ENCODE data around the gene PLSCR3. TPM values are rescaled to one million over a fixed set of nuclear protein-coding genes. Genes with fewer than 3 reads are reported as not detected.
"Not testable (repeated sequence)": the region's sequence is repeated elsewhere in the genome, so short reads cannot be mapped to it uniquely, and the experiment has no call there.

The PLSCR3 gene
- total RNA-seq, 1 experiment from 2014 or later: 36.7 TPM

DNA sequence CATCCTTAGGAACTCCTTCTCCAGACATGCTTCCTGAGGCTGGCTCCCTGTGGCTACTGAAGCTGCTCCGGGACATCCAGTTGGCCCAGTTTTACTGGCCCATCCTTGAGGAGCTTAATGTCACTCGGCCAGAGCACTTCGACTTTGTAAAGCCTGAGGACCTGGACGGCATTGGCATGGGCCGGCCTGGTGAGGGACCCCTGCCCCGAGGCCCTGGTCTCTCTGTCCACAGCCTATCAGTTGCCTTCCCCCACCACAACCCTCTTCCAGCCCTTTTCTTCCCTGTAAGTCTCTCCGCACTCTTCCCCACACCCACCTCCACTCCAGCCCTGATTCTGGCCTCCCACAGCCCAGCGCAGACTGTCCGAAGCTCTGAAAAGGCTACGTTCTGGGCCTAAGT is 11.4 kb downstream of the PLSCR3 start:
- no peak for DNase-seq (ENCODE audit: low read depth)

DNA sequence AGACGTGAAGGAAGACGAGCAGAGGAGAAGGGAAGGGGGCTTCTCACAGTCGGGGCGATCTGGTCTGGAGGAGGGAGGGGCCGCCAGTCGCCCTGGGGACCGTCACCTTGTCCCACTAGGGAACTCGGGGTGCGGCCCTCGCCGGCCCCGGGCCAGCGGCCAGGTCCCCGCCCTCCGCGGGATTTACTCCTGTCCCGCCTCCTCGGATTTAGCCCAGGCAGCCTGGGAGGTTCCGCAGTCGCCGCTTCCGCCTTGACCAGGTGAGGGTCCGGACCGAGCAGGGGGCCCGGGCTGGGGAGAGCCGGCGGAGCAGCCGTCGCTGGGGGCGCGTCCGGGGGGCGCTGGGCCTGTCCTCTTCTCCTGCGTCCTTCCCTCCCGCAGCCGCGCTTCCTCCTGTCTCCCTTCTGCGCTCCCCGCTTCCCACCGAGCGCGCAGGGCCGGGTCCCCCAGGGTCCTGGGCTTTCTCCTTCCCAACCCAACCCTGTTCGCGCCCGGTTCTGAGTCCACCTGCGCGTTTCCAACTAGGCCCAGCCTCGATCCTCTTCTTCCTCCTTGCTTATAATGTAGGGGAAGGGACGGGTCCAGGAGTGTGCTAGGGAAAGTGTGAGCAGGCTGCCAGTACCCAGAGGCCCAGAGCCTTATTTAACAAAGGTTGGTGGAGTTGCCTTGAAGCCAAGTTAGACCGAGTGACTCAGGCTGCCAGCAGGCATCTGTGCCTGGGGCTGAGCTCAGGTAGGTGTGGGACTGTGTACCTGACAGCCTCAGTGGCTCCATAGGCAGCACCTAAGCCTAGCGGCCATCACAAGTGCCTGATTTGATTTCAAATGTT is 13.3 kb downstream of the PLSCR3 start, which contains the start of gene TNK1:
TNK1 (plus strand) TSS at position 235 of the 829 bp plus-strand sequence. CDS start 1,838 bp downstream, outside the sequence.
- no peak for DNase-seq (ENCODE audit: low read depth)

DNA sequence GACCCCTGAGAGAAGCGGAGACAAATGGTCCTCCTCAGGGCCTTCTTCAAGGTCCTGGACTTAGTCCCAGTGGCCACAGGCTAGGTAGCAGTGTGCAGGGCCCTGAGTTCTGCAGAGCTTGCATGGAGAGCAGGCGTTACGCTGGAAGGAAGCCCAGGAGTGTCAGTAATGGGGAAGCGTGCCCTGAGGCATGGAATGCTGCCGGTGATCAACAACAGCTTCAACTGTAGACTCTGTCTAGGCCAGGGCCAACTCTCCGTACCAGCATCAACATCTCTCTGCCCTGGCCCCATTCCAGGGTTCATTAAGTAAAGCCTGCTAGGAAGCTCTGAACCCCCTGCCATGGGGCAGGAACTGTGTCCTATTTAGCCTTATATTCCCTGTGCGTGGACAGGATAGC is 14.0 kb downstream of the PLSCR3 start:
- DNase-seq (ENCODE audit: low read depth): no peak

DNA sequence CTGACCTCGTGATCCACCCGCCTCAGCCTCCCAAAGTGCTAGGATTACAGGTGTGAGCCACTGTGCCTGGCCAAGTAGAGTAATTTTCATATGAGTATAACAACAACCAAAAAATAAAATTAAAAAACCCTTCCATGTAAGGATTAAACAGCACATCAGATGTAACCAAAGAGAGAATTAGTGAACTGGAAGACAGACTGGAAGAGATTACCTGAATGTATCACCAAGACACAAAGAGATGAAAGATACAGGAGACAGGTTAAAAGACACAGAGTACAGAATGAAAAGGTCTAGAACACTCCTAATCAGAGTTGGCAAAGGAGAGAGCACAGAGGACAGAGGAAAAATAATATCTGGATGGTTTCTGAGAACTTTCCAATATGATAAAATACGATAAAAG is 15.2 kb downstream of the PLSCR3 start:
- DNase-seq (ENCODE audit: low read depth): no peak

DNA sequence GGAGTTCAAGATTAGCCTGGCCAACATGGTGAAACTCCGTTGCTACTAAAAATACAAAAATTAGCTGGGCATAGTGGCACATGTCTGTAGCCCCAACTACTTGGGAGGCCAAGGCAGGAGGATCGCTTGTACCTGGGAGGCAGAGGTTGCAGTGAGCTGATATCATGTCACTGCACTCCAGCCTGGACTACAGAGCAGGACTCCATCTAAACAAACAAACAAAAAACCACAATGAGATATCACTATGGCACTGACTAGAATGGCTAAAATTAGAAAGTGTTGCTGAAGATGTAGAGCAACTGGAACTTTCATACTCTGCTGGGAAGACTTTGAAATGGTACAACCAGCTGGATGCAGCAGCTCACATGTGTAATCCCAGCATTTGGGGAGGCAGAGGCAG is 20.0 kb downstream of the PLSCR3 start:
- DNase-seq (ENCODE audit: low read depth): no peak

DNA sequence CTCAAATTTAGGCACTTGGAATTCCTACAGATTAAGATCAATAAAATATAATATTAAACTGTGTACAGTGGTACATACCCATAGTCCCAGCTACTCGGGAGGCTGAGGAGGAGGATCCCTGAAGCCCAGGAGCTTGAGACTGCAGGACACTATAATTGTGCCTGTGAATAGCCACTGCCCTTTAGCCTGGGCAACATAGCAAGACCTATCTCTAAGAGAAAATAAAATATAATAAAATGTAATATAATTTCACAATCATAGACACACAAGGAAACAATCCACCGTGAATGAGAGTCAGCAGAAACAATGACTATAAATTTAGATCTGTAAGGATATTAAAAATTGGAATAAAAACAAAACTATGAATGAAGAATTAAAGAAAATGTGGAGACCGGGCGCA is 23.5 kb downstream of the PLSCR3 start:
- no peak for DNase-seq (ENCODE audit: low read depth)

DNA sequence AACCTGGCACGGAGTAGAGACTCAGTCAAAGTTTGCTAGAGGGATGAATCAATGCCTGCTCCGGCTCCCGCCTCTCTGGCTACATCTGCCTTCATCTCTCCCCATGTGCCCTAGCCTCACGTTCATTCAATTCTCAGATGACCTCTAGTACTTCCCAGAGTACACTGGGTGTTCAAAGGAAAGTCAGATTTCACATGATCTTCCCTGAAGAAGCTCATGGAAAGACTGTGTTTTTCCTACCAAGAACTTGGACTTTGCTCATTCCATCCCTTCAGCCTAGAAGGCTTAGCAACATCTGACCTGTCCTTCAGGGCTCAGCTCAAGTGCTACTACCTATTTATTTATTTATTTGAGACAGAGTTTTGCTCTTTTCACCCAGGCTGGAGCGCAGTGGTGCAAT is 24.5 kb downstream of the PLSCR3 start:
- DNase-seq (ENCODE audit: low read depth): no peak

DNA sequence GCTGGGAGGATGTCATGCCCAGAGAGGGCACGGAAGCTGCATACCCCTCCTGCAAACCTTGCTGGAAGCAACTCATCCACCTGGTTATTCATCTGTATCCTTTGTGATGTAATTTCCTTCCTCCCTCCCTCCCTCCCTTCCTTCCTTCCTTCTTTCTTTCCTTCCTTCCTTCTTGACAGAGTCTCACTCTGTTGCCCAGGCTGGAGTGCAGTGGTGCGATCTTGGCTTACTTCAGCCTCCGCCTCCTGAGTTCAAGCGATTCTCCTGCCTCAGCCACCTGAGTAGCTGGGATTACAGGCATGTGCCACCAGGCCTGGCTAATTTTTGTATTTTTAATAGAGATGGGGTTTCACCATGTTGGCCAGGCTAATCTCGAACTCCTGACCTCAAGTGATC is 25.7 kb downstream of the PLSCR3 start:
- not testable (repeated sequence) for DNase-seq (ENCODE audit: low read depth)

DNA sequence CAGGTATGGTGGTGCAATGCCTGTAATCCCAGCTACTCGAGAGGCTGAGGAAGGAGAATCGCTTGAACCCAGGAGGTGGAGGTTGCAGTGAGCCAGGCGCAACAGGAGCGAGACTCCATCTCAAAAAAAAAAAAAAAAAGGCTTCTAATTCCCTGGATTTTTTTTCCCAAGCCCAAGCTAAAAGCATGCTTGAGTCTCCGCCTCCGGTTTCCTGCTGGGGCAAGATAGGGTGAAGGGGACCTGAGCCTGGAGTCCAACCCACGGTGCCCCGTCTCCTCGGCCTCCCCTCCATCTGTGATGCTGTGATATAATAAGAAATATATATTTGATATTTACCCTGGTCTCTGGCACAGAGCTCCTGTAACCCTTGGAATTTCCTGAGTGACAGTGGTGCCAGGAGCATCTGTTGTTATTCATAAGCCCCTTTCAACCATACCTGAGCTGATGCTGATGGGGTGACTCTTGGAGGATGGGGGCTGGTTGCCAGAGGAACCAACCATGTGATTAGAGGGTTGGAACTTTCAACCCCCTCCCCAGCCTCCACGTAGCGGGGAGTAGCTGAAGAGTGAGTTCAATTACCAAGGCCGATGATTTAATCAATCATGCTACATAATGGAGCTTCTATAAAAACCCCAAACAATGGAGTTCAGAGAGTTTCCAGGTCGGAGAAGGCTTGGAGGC is 26.3 kb downstream of the PLSCR3 start:
- no peak for DNase-seq (ENCODE audit: low read depth)

DNA sequence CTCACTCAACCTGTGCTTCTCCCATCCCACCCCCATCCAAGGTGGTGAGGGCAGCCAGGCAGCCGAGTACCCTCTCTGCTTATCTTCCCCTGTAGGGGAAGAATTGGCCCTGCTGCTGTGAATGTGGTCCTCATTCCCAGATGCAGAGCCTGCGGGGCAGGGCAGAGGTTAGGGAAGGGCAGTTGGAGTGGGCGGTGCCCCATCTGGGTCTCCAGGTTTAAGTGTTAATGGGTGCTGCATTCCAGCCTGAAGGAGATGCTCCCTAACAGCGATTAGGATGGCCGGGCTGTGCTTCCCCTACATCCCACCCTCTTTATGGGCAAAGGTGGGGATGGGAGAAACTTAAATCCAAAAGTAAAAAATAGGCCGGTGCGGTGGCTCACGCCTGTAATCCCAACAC is 27.2 kb downstream of the PLSCR3 start:
- DNase-seq (ENCODE audit: low read depth): no peak

DNA sequence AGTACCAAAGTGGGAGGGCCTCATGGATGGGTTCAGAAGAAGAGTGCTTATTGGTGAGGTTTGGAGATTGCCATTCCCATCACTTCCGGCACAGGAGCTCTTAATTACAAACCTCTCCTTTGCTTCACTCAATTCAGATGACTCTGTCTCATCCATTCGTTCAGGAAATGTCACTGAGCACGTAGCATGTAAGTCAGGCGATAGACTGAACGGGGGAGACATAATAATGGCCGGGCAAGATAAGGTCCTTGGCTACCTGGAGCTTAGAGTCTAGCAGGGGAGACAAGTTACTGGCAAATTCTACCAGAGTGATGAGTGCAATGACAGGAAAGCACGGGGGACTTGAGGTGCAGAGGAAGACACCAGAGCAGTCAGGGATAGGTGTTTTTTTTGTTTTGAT is 28.4 kb downstream of the PLSCR3 start:
- DNase-seq (ENCODE audit: low read depth): not testable (repeated sequence)

DNA sequence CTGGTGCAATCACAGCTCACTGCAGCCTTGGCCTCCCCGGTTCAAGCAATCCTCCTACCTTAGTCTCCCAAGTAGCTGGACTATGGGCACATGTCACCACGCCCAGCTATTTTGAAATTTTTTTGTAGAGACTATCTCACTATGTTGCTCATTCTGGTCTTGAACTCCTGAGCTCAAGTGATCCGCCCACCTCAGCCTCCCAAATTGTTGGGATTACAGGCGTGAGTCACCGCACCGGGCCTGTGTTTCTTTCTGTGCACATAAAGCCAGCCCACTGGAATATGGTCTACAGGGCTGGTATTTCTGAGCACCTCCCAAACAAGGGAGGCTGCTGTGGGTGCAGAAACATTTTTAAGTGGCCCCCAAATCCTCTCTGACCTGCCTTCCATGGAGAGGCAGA is 31.0 kb downstream of the PLSCR3 start:
- DNase-seq (ENCODE audit: low read depth): peak; percentile 51

DNA sequence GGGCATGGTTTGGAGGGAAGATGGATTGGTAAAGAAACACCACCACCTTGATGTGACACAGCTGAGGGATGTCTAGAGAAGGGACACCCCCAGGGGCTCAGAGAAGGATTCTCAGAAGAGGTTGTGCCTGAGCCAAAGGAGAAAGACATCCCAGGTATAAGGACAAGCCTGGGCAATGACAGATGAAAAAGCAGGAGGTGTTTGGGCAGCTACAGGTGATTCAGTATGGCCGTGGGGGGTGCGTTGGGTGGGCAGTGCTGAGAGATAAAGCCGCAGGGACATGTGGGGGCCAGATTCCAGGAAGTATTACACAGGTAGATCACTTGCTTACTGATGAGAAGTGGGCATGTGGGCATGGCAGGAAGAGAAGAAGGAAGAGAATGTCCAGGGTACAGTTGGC is 32.4 kb downstream of the PLSCR3 start:
- DNase-seq (ENCODE audit: low read depth): no peak

DNA sequence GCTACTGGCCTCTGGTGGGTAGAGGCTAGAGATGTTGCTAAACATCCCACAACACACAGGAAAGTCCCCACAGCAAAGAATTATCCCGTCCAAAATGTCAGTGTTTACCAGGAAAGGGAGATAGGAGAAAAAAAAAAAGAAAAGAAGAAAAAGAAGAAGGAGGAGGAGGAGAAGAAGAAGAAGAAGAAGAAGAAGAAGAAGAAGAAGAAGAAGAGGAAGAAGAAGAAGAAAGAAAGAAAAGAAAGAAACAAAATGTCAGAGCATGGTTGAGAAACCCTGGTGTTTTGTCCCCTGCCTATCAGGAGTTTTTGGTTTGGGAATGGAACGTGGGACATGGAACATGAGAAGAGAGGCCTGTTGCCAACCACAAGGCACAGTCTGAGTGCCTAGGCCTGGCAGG is 36.9 kb downstream of the PLSCR3 start:
- no peak for DNase-seq (ENCODE audit: low read depth)

DNA sequence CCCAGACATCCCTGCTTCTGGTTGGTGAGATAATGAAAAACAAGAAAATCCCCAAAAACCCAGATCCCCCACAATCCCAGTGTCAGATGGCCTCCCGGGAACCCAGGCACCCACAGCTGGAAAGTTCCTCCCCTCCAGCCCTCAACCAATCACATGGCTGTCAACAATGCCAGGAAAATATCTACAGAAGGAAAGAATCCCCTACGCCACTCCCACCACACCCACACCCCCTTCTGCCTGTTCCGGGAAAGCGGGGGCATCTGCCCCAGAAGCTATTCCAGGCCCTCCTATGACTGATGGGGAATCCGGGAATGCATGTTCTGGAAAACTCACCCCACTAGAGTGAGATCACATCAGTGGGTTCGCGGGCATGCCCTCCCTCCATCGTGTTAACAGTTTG is 37.6 kb downstream of the PLSCR3 start:
- no peak for DNase-seq (ENCODE audit: low read depth)

DNA sequence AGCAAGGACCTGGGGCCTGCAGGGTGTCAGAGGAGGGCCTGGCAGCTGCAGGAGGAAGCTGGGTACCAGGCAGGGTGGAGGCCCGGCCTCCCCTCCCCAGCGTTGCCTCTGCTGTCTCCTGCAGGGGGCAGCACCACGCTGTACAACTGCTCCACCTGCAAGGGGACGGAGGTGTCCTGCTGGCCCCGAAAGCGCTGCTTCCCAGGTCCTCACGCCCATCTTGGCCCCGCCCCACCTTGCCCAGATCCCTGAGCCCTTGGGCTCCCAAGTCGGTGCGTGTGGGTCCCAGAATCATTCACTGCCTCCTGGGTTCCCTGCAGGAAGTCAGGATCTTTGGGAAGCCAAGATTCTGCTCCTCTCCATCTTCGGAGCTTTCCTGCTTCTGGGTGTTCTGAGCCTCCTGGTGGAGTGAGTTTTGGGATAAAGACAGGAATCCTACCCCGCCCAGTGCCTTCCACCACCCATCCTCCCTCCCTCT is 38.2 kb downstream of the PLSCR3 start:
- peak; percentile 75 for DNase-seq (ENCODE audit: low read depth)

DNA sequence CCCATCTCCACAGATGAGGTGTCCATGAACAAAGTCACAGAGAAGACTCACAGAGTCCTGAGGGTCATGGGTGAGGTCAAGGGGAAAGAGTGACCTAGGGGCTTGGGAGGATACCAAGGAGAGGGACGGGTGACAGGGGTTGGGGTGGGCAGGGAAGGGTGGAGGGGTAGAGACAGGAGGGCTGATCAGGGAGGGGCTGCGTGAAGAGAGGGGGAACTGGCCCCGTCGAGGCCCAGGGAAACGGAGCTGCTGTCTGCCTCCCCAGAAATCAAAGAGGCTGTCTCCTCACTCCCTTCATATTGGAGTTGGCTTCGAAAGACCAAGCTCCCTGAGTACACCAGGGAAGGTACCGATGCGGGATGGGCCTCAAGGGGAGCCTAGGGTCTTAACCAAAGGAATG is 38.8 kb downstream of the PLSCR3 start:
- no peak for DNase-seq (ENCODE audit: low read depth)

DNA sequence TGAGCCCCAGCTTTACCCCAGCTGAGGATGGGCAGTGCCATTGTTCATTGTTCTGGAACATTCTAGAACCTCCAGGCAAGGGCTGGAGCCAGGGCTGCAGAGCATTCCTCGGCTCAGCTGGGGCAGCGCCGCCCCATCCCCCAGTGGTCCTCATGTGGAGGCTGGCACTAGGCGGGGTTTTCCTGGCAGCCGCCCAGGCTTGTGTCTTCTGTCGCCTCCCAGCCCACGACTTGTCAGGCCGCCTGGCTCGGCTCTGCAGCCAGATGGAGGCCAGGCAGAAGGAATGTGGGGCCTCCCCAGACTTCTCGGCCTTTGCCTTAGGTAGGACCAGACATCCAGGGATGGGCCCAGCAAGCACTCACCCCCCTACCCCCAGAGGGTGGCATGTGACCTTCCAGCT is 39.3 kb downstream of the PLSCR3 start, which contains the start of gene TMEM95:
TMEM95 (plus strand) TSS at position 104 of the 400 bp plus-strand sequence; CDS start at position 153, 49 bp downstream.
- no peak for DNase-seq (ENCODE audit: low read depth)

DNA sequence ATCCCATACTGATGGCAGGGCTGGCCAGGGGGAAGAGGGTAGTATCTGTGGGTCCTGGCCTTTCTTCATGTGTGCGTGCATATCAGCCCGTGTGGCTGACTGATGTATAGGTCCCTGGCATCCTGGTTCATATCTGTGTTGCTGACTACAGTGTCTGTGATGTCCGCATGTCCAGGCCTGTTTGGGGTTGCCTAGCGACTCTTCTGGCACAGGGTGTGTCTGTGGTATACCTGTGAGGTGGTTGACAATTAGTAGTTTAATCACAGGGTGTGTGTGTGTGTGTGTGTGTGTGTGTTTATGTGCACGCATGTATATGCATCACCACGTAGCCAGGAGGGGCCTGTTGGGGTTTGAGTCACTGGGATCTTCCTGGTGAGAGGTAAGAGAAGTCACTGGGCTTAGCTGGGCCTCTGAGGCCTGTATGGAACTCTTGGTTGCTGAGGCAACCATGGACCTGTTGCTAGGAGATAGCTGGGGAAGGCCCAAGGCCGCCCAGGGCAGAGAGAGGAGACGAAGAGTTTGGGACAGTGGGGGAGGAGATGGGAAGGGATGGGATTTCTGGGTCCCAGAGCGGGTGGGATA is 40.0 kb downstream of the PLSCR3 start:
- DNase-seq (ENCODE audit: low read depth): peak; percentile 48

DNA sequence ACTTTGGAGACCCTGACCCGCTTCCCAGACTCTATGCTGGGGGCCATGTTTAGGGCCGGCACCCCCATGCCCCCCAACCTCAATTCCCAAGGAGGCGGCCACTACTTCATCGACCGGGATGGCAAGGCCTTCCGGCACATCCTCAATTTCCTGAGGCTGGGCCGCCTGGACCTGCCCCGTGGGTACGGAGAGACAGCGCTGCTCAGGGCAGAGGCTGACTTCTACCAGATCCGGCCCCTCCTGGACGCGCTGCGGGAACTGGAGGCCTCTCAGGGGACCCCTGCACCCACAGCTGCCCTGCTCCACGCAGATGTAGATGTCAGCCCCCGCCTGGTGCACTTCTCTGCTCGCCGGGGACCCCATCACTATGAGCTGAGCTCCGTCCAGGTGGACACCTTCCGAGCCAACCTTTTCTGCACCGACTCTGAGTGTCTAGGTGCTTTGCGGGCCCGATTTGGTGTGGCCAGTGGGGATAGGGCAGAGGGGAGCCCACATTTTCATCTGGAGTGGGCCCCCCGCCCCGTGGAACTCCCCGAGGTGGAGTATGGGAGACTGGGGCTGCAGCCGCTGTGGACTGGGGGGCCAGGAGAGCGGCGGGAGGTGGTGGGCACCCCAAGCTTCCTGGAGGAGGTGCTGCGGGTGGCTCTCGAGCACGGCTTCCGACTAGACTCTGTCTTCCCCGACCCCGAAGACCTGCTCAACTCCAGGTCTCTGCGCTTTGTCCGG is 41.3 kb downstream of the PLSCR3 start:
- DNase-seq (ENCODE audit: low read depth): no peak

DNA sequence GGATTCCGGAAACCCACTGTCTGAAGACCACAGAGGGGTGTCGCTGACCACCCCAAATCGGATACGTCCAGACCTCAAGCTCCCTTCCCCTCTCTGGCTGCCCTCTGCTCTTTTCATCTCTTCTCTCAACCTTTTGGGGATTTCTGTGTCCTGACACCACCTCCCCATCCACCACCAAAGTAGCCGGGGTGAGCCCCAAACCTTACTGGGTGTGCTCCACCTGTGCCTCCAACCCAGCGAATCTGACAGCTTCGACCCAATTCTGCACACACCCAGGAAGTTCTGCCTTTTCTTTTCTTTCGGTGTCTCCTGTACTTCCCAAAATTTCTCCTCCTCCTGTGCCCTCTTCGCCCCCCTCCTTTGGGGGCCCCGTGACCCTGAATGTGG is 41.8 kb downstream of the PLSCR3 start:
- no peak for DNase-seq (ENCODE audit: low read depth)
